ENCODE measurements around the gene FN3KRP.
"Not testable (repeated sequence)": the region's sequence is repeated elsewhere in the genome, so short reads cannot be mapped to it uniquely, and the experiment has no call there.

GRCh38 chr17:82744736-82745135, 28.2 kb downstream of the FN3KRP start:
- TF ChIP-seq CTCF (IDR thresholded peaks at IDR 0.05; ENCODE audit: low read length); EZH2 (IDR thresholded peaks at IDR 0.05; ENCODE audit: borderline replicate concordance, low read length): not testable (repeated sequence)
